ENCODE data around the gene KRT79.
A peak's percentile ranks its signal among the peaks of the same experiment; 100 is the strongest.

KRT79 gene

GRCh38 chr12:52817699-52818238 is 16.3 kb downstream of the KRT79 start:
- DNase-seq: no peak

GRCh38 chr12:52817003-52817698 is 17.0 kb downstream of the KRT79 start:
- DNase-seq: no peak

- no peak for DNase-seq
These were observed 18.2 kb downstream of the KRT79 start for GRCh38 chr12:52815676-52816588.

- no peak for DNase-seq
These were observed 18.9 kb downstream of the KRT79 start for GRCh38 chr12:52815161-52815560.

GRCh38 chr12:52814710-52815155 is 19.4 kb downstream of the KRT79 start:
- DNase-seq: no peak

GRCh38 chr12:52813885-52814709 is 20.0 kb downstream of the KRT79 start, which contains the start of gene KRT4:
KRT4 (minus strand) TSS chr12:52814116; CDS start chr12:52814058, 58 bp downstream.
- DNase-seq: peak; percentile 26

- DNase-seq: no peak
These were observed 20.8 kb downstream of the KRT79 start for GRCh38 chr12:52813203-52813819.

GRCh38 chr12:52812749-52813148 is 21.4 kb downstream of the KRT79 start:
- no peak for DNase-seq

- no peak for DNase-seq
These were observed 22.1 kb downstream of the KRT79 start for GRCh38 chr12:52812073-52812400.

GRCh38 chr12:52811191-52812072 is 22.7 kb downstream of the KRT79 start:
- no peak for DNase-seq

GRCh38 chr12:52810554-52810953 is 23.6 kb downstream of the KRT79 start:
- no peak for DNase-seq

GRCh38 chr12:52809166-52809565 is 24.9 kb downstream of the KRT79 start:
- DNase-seq: no peak

- no peak for DNase-seq
These were observed 25.4 kb downstream of the KRT79 start for GRCh38 chr12:52808573-52809160.

GRCh38 chr12:52807544-52808470 is 26.3 kb downstream of the KRT79 start:
- no peak for DNase-seq

- no peak for DNase-seq
These were observed 27.1 kb downstream of the KRT79 start for GRCh38 chr12:52806821-52807543.

GRCh38 chr12:52806169-52806811 is 27.8 kb downstream of the KRT79 start:
- no peak for DNase-seq

- no peak for DNase-seq
These were observed 28.4 kb downstream of the KRT79 start for GRCh38 chr12:52805739-52806138.

GRCh38 chr12:52805000-52805399 is 29.1 kb downstream of the KRT79 start:
- no peak for DNase-seq

GRCh38 chr12:52802442-52802841 is 31.7 kb downstream of the KRT79 start:
- DNase-seq: no peak

Measured in DMS153 (cell line).